Measurements from ENCODE around the gene SEC14L1.
"Not testable (repeated sequence)": the region's sequence is repeated elsewhere in the genome, so short reads cannot be mapped to it uniquely, and the experiment has no call there.

DNA sequence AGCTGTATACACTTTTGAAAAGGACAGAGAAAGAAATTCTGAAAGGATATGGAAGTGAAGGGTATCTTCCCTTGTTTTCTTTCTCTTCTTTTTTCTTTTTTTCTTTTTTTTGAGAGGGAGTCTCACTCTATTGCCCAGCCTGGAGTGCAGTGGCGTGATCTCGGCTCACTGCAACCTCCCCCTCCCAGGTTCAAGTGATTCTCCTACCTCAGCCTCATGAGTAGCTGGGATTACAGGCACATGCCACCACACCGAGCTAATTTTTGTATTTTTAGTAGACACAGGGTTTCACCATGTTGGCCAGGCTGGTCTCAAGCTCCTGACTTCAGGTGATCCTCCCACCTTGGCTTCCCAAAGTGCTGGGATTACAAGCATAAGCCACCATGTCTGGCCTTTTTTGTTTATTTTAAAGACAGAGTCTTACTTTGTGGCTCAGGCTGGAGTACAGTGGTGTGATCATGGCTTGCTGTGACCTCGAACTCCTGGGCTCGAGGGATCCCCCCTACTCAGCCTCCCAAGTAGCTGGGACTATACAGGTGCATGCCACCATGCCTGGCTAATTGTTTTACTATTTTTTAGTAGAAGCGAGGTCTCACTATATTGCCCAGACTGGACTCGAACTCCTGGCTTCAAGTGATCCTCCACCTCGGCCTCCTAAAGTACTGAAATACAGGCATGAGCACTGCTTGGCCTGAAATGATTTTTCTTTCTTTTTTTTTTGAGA lies 38.2 kb upstream of the SEC14L1 start:
- TF ChIP-seq, protein P1, sequence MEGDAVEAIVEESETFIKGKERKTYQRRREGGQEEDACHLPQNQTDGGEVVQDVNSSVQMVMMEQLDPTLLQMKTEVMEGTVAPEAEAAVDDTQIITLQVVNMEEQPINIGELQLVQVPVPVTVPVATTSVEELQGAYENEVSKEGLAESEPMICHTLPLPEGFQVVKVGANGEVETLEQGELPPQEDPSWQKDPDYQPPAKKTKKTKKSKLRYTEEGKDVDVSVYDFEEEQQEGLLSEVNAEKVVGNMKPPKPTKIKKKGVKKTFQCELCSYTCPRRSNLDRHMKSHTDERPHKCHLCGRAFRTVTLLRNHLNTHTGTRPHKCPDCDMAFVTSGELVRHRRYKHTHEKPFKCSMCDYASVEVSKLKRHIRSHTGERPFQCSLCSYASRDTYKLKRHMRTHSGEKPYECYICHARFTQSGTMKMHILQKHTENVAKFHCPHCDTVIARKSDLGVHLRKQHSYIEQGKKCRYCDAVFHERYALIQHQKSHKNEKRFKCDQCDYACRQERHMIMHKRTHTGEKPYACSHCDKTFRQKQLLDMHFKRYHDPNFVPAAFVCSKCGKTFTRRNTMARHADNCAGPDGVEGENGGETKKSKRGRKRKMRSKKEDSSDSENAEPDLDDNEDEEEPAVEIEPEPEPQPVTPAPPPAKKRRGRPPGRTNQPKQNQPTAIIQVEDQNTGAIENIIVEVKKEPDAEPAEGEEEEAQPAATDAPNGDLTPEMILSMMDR (IDR thresholded peaks at IDR 0.05; ENCODE audit: low read length), result not testable (repeated sequence)
- TF ChIP-seq EZH2 (optimal IDR thresholded peaks at IDR 0.05; ENCODE audit: low read depth, low read length), result not testable (repeated sequence)
